ENCODE data around the gene IGSF10. TPM values are rescaled to one million over a fixed set of nuclear protein-coding genes. Genes with fewer than 3 reads are reported as not detected.
A peak's percentile ranks its signal among the peaks of the same experiment; 100 is the strongest.
"Not testable (repeated sequence)": the region's sequence is repeated elsewhere in the genome, so short reads cannot be mapped to it uniquely, and the experiment has no call there.

IGSF10 gene
- total RNA-seq: under 0.01 and 0.18 TPM in 2 replicates

GRCh38 chr3:151460774-151461450, at the start of gene IGSF10:
Gene IGSF10 (minus strand): TSS chr3:151461061. CDS start chr3:151458709, 2,352 bp downstream.
- DNase-seq (ENCODE audit: extremely low read depth, low read depth, low spot score): no peak

GRCh38 chr3:151509468-151510135, 48.7 kb upstream of the IGSF10 start:
- not testable (repeated sequence) for DNase-seq (ENCODE audit: extremely low read depth, low read depth, low spot score)

- no peak for DNase-seq (ENCODE audit: extremely low read depth, low read depth, low spot score)
Observed at GRCh38 chr3:151504606-151505005, 43.7 kb upstream of the IGSF10 start.

- DNase-seq (ENCODE audit: extremely low read depth, low read depth, low spot score): no peak
Observed at GRCh38 chr3:151503074-151503473, 42.2 kb upstream of the IGSF10 start.

- no peak for DNase-seq (ENCODE audit: extremely low read depth, low read depth, low spot score)
Observed at GRCh38 chr3:151501923-151502632, 41.2 kb upstream of the IGSF10 start.

- no peak for DNase-seq (ENCODE audit: extremely low read depth, low read depth, low spot score)
Observed at GRCh38 chr3:151501171-151501922, 40.5 kb upstream of the IGSF10 start.

- no peak for DNase-seq (ENCODE audit: extremely low read depth, low read depth, low spot score)
Observed at GRCh38 chr3:151499168-151499567, 38.3 kb upstream of the IGSF10 start.

- DNase-seq (ENCODE audit: extremely low read depth, low read depth, low spot score): no peak
Observed at GRCh38 chr3:151491525-151491924, 30.7 kb upstream of the IGSF10 start.

- not testable (repeated sequence) for DNase-seq (ENCODE audit: extremely low read depth, low read depth, low spot score)
Observed at GRCh38 chr3:151487833-151488232, 27.0 kb upstream of the IGSF10 start.

GRCh38 chr3:151483961-151484520, 23.2 kb upstream of the IGSF10 start:
- DNase-seq (ENCODE audit: extremely low read depth, low read depth, low spot score): no peak

- no peak for DNase-seq (ENCODE audit: extremely low read depth, low read depth, low spot score)
Observed at GRCh38 chr3:151483488-151483887, 22.6 kb upstream of the IGSF10 start.

GRCh38 chr3:151480492-151480891, 19.6 kb upstream of the IGSF10 start:
- DNase-seq (ENCODE audit: extremely low read depth, low read depth, low spot score): no peak

- no peak for DNase-seq (ENCODE audit: extremely low read depth, low read depth, low spot score)
Observed at GRCh38 chr3:151479452-151479851, 18.6 kb upstream of the IGSF10 start.

- no peak for DNase-seq (ENCODE audit: extremely low read depth, low read depth, low spot score)
Observed at GRCh38 chr3:151478335-151478697, 17.5 kb upstream of the IGSF10 start.

- DNase-seq (ENCODE audit: extremely low read depth, low read depth, low spot score): no peak
Observed at GRCh38 chr3:151477591-151478334, 16.9 kb upstream of the IGSF10 start.

- DNase-seq (ENCODE audit: extremely low read depth, low read depth, low spot score): no peak
Observed at GRCh38 chr3:151476344-151477018, 15.6 kb upstream of the IGSF10 start.

GRCh38 chr3:151468284-151468917, 7.5 kb upstream of the IGSF10 start:
- peak; percentile 50 for DNase-seq (ENCODE audit: extremely low read depth, low read depth, low spot score)

GRCh38 chr3:151467069-151467468, 6.2 kb upstream of the IGSF10 start:
- DNase-seq (ENCODE audit: extremely low read depth, low read depth, low spot score): no peak

GRCh38 chr3:151462991-151463390, 2.1 kb upstream of the IGSF10 start:
- no peak for DNase-seq (ENCODE audit: extremely low read depth, low read depth, low spot score)

All from glomerular endothelial cell (primary cell).